HEK293 (cell line): ENCODE results near the gene BCAS3.
A peak's percentile ranks its signal among the peaks of the same experiment; 100 is the strongest.

Experiments
- TRIM28 ChIP-seq: IDR thresholded peaks from 2 replicates; pipeline ENCODE4 v1.6.1; 2011; ENCODE audit warnings: low read length, control low read depth, borderline replicate concordance
- ZBTB17 ChIP-seq: fragments of 450-650 bp; formaldehyde crosslinking; IDR thresholded peaks from 2 replicates; pipeline ENCODE4 v1.5.1; 2016; ENCODE audit warnings: missing biosample characterization, missing genetic modification characterization
- ZBTB26 ChIP-seq: fragments of 450-650 bp; formaldehyde crosslinking; optimal IDR thresholded peaks from 2 replicates; pipeline ENCODE3; 2016; ENCODE audit warnings: missing biosample characterization, mild to moderate bottlenecking, missing genetic modification characterization
- ZNF146 ChIP-seq: fragments of 450-650 bp; formaldehyde crosslinking; IDR thresholded peaks from 2 replicates; pipeline ENCODE4 v1.5.1; 2016; ENCODE audit warnings: missing biosample characterization, missing genetic modification characterization
- ZNF155 ChIP-seq: fragments of 450-650 bp; formaldehyde crosslinking; IDR thresholded peaks from 2 replicates; pipeline ENCODE4 v1.5.1; 2016; ENCODE audit warnings: missing biosample characterization, missing genetic modification characterization
- ZNF184 ChIP-seq: fragments of 450-650 bp; IDR thresholded peaks from 2 replicates; pipeline ENCODE4 v1.5.1; 2018; ENCODE audit warnings: missing biosample characterization, mild to moderate bottlenecking, missing genetic modification characterization
- ZNF354C ChIP-seq: fragments of 450-650 bp; formaldehyde crosslinking; IDR thresholded peaks from 2 replicates; pipeline ENCODE4 v1.5.1; 2016; ENCODE audit warnings: missing biosample characterization, missing genetic modification characterization, low read depth, borderline replicate concordance
- ZNF560 ChIP-seq: fragments of 450-650 bp; formaldehyde crosslinking; IDR thresholded peaks from 2 replicates; pipeline ENCODE4 v1.5.1; 2017; ENCODE audit warnings: missing biosample characterization, missing genetic modification characterization, borderline replicate concordance
- ZNF623 ChIP-seq: fragments of 450-650 bp; formaldehyde crosslinking; IDR thresholded peaks from 2 replicates; pipeline ENCODE4 v1.5.1; 2016; ENCODE audit warnings: missing biosample characterization, missing genetic modification characterization
- TF ChIP-seq, protein P1 (sequence below): fragments of 450-650 bp; formaldehyde crosslinking; IDR thresholded peaks from 2 replicates; pipeline ENCODE4 v1.5.1; 2016; ENCODE audit warnings: missing biosample characterization, missing genetic modification characterization
- TF ChIP-seq, protein P2 (sequence below): fragments of 450-650 bp; formaldehyde crosslinking; IDR thresholded peaks from 2 replicates; pipeline ENCODE4 v1.5.1; 2016; ENCODE audit warnings: missing biosample characterization, missing genetic modification characterization

GRCh38 chr17:61366715-61367413 lies 689.2 kb downstream of the BCAS3 start:
- TF ChIP-seq ZNF623 (tag by site-specific recombination) (no peak), ZNF560 (no peak), ZNF146 (tag by site-specific recombination) (no peak), ZNF354C (no peak), ZBTB26 (tag by site-specific recombination) (no peak), ZNF184 (tag by site-specific recombination) (no peak), TRIM28 (peak; percentile 63; the same call in 1 of the 2 replicates), ZBTB17 (tag by site-specific recombination) (no peak), ZNF155 (no peak)
- TF ChIP-seq, protein P1, sequence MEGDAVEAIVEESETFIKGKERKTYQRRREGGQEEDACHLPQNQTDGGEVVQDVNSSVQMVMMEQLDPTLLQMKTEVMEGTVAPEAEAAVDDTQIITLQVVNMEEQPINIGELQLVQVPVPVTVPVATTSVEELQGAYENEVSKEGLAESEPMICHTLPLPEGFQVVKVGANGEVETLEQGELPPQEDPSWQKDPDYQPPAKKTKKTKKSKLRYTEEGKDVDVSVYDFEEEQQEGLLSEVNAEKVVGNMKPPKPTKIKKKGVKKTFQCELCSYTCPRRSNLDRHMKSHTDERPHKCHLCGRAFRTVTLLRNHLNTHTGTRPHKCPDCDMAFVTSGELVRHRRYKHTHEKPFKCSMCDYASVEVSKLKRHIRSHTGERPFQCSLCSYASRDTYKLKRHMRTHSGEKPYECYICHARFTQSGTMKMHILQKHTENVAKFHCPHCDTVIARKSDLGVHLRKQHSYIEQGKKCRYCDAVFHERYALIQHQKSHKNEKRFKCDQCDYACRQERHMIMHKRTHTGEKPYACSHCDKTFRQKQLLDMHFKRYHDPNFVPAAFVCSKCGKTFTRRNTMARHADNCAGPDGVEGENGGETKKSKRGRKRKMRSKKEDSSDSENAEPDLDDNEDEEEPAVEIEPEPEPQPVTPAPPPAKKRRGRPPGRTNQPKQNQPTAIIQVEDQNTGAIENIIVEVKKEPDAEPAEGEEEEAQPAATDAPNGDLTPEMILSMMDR: no peak
- TF ChIP-seq, protein P2, sequence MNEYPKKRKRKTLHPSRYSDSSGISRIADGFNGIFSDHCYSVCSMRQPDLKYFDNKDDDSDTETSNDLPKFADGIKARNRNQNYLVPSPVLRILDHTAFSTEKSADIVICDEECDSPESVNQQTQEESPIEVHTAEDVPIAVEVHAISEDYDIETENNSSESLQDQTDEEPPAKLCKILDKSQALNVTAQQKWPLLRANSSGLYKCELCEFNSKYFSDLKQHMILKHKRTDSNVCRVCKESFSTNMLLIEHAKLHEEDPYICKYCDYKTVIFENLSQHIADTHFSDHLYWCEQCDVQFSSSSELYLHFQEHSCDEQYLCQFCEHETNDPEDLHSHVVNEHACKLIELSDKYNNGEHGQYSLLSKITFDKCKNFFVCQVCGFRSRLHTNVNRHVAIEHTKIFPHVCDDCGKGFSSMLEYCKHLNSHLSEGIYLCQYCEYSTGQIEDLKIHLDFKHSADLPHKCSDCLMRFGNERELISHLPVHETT: no peak
